ENCODE data around the gene DYSF. TPM values are rescaled to one million over a fixed set of nuclear protein-coding genes. Genes with fewer than 3 reads are reported as not detected.

DYSF gene
- total RNA-seq, 1 experiment from 2014 or later: 0.31 TPM

DNA sequence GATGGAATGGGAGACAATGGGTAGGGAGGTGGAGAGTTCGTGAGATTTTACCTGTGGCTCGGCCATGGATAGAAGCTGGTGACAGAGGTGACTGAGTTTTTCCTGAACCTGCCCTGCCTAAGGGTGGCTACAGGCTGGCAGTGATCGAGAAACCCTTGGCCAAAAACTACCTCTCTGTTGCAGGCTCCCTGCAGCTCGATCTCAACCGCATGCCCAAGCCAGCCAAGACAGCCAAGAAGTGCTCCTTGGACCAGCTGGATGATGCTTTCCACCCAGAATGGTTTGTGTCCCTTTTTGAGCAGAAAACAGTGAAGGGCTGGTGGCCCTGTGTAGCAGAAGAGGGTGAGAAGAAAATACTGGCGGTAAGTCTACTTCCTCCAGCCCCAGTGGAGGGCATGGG, 225.5 kb downstream of the DYSF start:
- in situ Hi-C loops (cut with HindIII; ENCODE audit: low pct_unique_long_range_greater_than_20kb, low sequenced_read_pairs) (no loop called here), intact Hi-C loops (cut with micrococcal nuclease; ENCODE audit: unreplicated experiment) (no loop called here)
- ATAC-seq (no peak), DNase-seq (ENCODE audit: low read depth, low spot score) (no peak)
- BruUV-seq (replicated peaks): no TSS peak
- no peak for TF ChIP-seq TCF7L2 (IDR thresholded peaks at IDR 0.05; ENCODE audit: low read depth, low read length)
- no peak for TF ChIP-seq SIN3A (IDR thresholded peaks at IDR 0.05; ENCODE audit: borderline replicate concordance, insufficient read depth, low read depth, low read length)
- TF ChIP-seq, protein P1, sequence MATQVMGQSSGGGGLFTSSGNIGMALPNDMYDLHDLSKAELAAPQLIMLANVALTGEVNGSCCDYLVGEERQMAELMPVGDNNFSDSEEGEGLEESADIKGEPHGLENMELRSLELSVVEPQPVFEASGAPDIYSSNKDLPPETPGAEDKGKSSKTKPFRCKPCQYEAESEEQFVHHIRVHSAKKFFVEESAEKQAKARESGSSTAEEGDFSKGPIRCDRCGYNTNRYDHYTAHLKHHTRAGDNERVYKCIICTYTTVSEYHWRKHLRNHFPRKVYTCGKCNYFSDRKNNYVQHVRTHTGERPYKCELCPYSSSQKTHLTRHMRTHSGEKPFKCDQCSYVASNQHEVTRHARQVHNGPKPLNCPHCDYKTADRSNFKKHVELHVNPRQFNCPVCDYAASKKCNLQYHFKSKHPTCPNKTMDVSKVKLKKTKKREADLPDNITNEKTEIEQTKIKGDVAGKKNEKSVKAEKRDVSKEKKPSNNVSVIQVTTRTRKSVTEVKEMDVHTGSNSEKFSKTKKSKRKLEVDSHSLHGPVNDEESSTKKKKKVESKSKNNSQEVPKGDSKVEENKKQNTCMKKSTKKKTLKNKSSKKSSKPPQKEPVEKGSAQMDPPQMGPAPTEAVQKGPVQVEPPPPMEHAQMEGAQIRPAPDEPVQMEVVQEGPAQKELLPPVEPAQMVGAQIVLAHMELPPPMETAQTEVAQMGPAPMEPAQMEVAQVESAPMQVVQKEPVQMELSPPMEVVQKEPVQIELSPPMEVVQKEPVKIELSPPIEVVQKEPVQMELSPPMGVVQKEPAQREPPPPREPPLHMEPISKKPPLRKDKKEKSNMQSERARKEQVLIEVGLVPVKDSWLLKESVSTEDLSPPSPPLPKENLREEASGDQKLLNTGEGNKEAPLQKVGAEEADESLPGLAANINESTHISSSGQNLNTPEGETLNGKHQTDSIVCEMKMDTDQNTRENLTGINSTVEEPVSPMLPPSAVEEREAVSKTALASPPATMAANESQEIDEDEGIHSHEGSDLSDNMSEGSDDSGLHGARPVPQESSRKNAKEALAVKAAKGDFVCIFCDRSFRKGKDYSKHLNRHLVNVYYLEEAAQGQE (IDR thresholded peaks at IDR 0.05; ENCODE audit: insufficient read depth in 1 of 2, low read depth in 2 of 2, low read length in 1 of 2): no peak
- TF ChIP-seq, protein P2, sequence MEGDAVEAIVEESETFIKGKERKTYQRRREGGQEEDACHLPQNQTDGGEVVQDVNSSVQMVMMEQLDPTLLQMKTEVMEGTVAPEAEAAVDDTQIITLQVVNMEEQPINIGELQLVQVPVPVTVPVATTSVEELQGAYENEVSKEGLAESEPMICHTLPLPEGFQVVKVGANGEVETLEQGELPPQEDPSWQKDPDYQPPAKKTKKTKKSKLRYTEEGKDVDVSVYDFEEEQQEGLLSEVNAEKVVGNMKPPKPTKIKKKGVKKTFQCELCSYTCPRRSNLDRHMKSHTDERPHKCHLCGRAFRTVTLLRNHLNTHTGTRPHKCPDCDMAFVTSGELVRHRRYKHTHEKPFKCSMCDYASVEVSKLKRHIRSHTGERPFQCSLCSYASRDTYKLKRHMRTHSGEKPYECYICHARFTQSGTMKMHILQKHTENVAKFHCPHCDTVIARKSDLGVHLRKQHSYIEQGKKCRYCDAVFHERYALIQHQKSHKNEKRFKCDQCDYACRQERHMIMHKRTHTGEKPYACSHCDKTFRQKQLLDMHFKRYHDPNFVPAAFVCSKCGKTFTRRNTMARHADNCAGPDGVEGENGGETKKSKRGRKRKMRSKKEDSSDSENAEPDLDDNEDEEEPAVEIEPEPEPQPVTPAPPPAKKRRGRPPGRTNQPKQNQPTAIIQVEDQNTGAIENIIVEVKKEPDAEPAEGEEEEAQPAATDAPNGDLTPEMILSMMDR (IDR thresholded peaks at IDR 0.05): no peak
- no peak for TF ChIP-seq POLR2AphosphoS5 (IDR thresholded peaks at IDR 0.05; ENCODE audit: low read depth, low read length)
- CTCF ChIA-PET: no interaction called here
- Histone ChIP-seq H3K4me3 (ENCODE audit: low read depth in 2 of 2, low read length in 2 of 2) (no peak overlapping the region), H3K4me1 (ENCODE audit: control insufficient read depth, insufficient read depth, low read length) (no peaks in the 10 kb centered on the region), H3K27ac (ENCODE audit: low read length) (no peak overlapping the region), H3K27me3 (ENCODE audit: control insufficient read depth, insufficient read depth, low read length) (peaks cover 8% of the 10 kb centered on the region), H3K36me3 (ENCODE audit: control insufficient read depth, insufficient read depth, low read length) (no peaks in the 10 kb centered on the region), H3K9me3 (ENCODE audit: control insufficient read depth, insufficient read depth, low read depth, low read length) (no peaks in the 10 kb centered on the region)
- POLR2A ChIA-PET: no interaction called here

DNA sequence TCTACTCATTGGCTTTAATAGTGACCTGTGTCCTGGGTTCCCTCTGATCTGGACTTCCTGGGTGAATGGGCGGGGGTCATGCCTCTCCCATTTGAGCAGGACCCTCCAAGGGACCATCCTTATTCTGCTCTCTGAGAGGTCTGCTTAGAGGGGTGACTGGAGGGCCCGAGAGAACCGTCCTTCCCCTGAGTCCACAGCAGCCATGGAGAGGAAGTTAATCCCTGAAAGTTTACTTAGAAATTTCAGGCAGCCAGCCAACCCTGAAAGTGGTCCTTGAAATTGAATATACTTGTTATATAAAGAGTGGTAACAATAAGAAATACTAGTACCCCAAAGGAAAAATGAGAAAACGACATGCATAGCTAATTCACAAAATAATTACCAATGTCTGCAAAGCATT, 226.1 kb downstream of the DYSF start:
- ATAC-seq: no peak
- ChIA-PET POLR2A (no interaction called here), CTCF (no interaction called here)
- no TSS peak for BruUV-seq (replicated peaks)
- Histone ChIP-seq H3K27ac (ENCODE audit: low read length) (no peak overlapping the region), H3K27me3 (ENCODE audit: control insufficient read depth, insufficient read depth, low read length) (peaks cover 8% of the 10 kb centered on the region), H3K36me3 (ENCODE audit: control insufficient read depth, insufficient read depth, low read length) (no peaks in the 10 kb centered on the region), H3K9me3 (ENCODE audit: control insufficient read depth, insufficient read depth, low read depth, low read length) (no peaks in the 10 kb centered on the region), H3K4me1 (ENCODE audit: control insufficient read depth, insufficient read depth, low read length) (no peaks in the 10 kb centered on the region), H3K4me3 (ENCODE audit: low read depth in 2 of 2, low read length in 2 of 2) (no peak overlapping the region)
- intact Hi-C loops (cut with micrococcal nuclease; ENCODE audit: unreplicated experiment) (no loop called here), in situ Hi-C loops (cut with HindIII; ENCODE audit: low pct_unique_long_range_greater_than_20kb, low sequenced_read_pairs) (no loop called here)
- TF ChIP-seq, protein P2 (IDR thresholded peaks at IDR 0.05): no peak
- DNase-seq (ENCODE audit: low read depth, low spot score): no peak

DNA sequence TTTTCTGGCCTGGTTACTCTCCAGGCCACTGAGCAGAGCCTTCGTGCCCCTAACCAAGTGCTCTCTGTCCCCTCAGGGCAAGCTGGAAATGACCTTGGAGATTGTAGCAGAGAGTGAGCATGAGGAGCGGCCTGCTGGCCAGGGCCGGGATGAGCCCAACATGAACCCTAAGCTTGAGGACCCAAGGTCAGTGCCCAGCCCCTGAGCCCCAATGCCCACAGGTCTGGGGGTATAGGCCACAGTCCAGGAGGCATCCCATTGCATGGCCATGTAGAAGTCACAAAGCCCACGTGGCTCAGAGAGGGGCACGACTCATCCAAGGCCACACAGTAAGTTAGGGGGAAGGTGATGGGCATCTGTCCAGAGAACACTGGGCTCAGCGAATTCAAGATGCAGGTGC, 227.6 kb downstream of the DYSF start:
- DNase-seq (ENCODE audit: low read depth, low spot score) (no peak), ATAC-seq (no peak)
- intact Hi-C loops (cut with micrococcal nuclease; ENCODE audit: unreplicated experiment): no loop called here
- BruUV-seq (replicated peaks): no TSS peak
- no peaks in the 10 kb centered on the region for H3K4me1 ChIP-seq (ENCODE audit: control insufficient read depth, insufficient read depth, low read length)
- CTCF ChIA-PET: no interaction called here
- H3K27me3 ChIP-seq (ENCODE audit: control insufficient read depth, insufficient read depth, low read length): peaks cover 8% of the 10 kb centered on the region
- POLR2A ChIA-PET: no interaction called here
- no peaks in the 10 kb centered on the region for H3K9me3 ChIP-seq (ENCODE audit: control insufficient read depth, insufficient read depth, low read depth, low read length)
- in situ Hi-C loops (cut with HindIII; ENCODE audit: low pct_unique_long_range_greater_than_20kb, low sequenced_read_pairs): no loop called here
- no peak overlapping the region for H3K4me3 ChIP-seq (ENCODE audit: low read depth in 2 of 2, low read length in 2 of 2)
- H3K36me3 ChIP-seq (ENCODE audit: control insufficient read depth, insufficient read depth, low read length): no peaks in the 10 kb centered on the region
- H3K27ac ChIP-seq (ENCODE audit: low read length): no peak overlapping the region
- no peak for TF ChIP-seq POLR2AphosphoS5 (IDR thresholded peaks at IDR 0.05; ENCODE audit: low read depth, low read length)
- no peak for TF ChIP-seq TCF7L2 (IDR thresholded peaks at IDR 0.05; ENCODE audit: low read depth, low read length)
- TF ChIP-seq SIN3A (IDR thresholded peaks at IDR 0.05; ENCODE audit: borderline replicate concordance, insufficient read depth, low read depth, low read length): no peak
- TF ChIP-seq, protein P1 (IDR thresholded peaks at IDR 0.05; ENCODE audit: insufficient read depth in 1 of 2, low read depth in 2 of 2, low read length in 1 of 2): no peak
- TF ChIP-seq, protein P2 (IDR thresholded peaks at IDR 0.05): no peak
